ENCODE data around the gene AMIGO3.

AMIGO3 gene

GRCh38 chr3:49725906-49726681 lies 6.6 kb upstream of the AMIGO3 start:
- DNase-seq (ENCODE audit: insufficient read length, low spot score) = no peak
- no peak for FAIRE-seq

GRCh38 chr3:49724586-49724985 lies 5.1 kb upstream of the AMIGO3 start:
- no peak for FAIRE-seq
- no peak for DNase-seq (ENCODE audit: insufficient read length, low spot score)

DNA sequence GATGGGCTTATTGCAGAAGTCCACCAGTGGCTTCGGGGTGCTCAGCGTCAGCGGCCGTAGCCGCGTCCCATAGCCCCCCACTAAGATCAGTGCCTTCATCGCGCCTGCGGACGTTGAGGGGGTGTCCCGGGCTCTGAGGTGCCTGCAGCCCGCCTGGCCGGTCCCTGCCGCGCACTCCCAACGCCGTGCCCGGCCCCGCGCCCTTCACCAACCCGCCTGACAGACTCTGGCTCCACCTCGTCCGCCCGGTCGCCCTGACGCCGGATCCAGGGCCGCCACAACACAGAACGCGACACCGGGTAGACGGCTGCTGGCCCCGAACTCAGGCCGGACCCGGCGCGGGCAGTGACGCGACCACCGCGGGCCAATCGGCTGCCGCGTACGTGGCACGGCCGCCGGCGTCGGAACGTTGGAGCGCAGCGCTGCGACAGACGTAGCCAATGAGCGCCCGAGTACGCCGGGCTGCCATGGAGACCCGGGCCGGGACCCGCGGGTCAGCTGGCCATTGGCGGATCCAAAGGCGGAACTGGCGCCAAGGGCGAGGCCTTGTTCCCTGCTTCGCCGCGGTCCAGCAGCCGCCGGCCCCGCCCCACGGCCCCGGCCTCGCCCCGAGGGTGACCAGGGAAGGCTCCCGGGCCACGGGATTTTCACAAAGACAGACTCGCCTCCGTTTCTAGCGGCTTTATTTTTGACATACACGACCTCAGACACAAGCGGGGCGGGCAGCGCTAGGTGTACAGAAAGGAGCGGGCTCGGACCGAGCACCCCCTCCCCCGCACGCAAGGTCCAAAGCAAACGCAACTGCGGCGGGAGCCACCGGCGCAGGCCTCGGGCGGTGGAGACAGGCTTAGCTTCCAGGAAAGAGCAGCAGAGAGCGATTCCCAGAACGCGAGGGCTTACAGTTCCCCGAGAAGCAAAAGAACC lies 4.4 kb upstream of the AMIGO3 start, which contains the start of gene GMPPB:
Gene GMPPB, minus strand, starts transcription at position 324 of the 924 bp plus-strand sequence. Its CDS starts 225 bp downstream, at position 99.
- FAIRE-seq (peak; percentile 91), DNase-seq (ENCODE audit: insufficient read length, low spot score) (peak; percentile 98)

GRCh38 chr3:49723296-49723627 lies 3.8 kb upstream of the AMIGO3 start:
- peak; percentile 86 for FAIRE-seq
- DNase-seq (ENCODE audit: insufficient read length, low spot score) = peak; percentile 42

GRCh38 chr3:49722896-49723295 lies 3.4 kb upstream of the AMIGO3 start:
- FAIRE-seq = no peak
- DNase-seq (ENCODE audit: insufficient read length, low spot score) = no peak

- DNase-seq (ENCODE audit: insufficient read length, low spot score) (no peak), FAIRE-seq (no peak)
Measured at GRCh38 chr3:49721896-49722781, 2.7 kb upstream of the AMIGO3 start.

DNA sequence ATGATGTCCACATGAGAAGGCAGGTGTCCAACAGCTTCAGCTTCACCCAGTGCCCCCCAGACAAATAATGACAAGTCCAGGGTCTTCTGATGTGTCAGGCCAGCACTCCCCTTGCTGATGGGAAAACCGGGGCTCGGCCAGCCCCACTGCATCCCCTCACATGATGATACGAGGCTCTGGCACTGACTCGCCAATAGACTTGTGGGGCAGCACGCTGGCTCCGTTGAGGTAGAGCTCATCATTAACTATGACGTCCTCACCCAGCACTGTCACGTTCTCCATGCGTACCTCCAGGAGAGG lies 2.1 kb upstream of the AMIGO3 start:
- DNase-seq (ENCODE audit: insufficient read length, low spot score) (no peak), FAIRE-seq (no peak)

DNA sequence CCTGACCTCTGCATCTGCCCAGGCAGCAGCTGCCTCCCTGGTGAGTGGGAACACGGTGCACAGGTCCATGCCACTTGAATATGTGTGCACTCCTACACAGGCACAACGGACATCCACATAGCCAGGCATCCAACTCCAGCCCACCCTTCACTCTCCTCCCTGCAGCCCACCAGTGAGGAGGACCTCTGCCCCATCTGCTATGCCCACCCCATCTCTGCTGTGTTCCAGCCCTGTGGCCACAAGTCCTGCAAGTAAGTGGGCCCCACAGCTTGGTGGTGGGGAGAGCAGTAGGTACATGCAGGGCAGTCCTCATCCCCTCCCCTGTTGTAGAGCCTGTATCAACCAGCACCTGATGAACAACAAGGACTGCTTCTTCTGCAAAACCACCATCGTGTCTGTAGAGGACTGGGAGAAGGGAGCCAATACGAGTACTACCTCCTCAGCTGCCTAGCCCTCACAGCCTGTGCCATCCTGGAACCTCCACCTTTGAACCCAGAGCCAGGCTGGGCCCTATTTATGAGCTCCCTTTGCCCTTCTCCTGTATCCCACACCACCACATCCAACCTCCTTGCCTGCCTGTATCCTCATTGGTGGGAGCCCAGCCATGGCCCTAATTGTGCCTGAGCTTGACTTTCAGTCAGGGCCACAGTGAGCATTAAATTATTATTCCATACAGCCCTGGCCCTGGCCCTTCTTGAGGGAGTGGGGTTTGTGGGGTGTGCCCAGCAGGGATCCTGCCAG lies 1.5 kb upstream of the AMIGO3 start:
- FAIRE-seq (no peak), DNase-seq (ENCODE audit: insufficient read length, low spot score) (no peak)

GRCh38 chr3:49718858-49719213 lies 648 bp downstream of the AMIGO3 start:
- FAIRE-seq = no peak

DNA sequence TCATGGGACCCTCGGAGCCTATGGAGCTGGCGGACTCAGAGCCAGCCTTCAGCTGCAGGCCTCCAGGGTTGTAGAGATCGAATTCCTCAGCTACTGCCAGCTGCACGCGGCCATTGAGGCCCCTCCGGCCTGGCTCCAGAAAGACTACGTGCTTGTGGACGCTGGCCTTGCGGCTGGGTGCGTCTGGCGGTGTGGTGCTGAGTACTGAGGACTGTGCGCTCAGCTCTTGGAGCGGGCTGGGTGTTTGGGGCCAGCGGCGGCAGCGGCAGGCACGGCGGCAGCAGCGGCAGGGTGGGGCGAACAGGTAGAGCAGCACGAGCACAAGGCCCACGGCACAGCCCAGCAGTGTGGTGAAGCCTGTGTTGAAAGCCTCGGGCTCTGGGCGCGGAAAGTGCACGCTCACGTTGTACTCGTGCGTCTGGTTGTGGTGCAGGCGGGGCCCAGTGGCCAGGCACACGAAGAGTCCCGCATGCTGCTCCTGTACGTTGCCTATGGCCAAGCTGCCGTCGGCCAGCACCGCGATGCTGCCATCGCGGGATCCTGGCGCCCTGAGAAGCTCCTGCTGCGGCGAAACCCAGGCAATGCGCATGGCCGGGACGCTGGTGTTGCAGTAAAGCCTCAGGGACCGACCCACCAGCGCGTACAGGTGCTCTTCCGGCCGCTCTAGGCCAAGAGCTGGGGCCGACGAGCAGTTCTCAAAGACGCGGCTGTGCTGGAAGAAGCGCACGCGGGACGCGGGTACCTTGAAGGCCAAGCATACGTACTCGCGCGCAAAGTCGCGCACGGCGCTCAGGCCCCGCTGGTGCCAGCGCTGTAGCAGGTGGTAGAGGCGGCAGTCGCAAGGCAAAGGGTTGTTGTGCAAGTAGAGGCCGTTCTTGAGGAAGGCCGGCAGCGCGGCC lies 1.3 kb downstream of the AMIGO3 start:
- no peak for FAIRE-seq
- no peak for DNase-seq (ENCODE audit: insufficient read length, low spot score)

More at GRCh38 chr3:49718858-49719213, 648 bp downstream of the AMIGO3 start:
- no peak for DNase-seq (ENCODE audit: insufficient read length, low spot score)

DNA sequence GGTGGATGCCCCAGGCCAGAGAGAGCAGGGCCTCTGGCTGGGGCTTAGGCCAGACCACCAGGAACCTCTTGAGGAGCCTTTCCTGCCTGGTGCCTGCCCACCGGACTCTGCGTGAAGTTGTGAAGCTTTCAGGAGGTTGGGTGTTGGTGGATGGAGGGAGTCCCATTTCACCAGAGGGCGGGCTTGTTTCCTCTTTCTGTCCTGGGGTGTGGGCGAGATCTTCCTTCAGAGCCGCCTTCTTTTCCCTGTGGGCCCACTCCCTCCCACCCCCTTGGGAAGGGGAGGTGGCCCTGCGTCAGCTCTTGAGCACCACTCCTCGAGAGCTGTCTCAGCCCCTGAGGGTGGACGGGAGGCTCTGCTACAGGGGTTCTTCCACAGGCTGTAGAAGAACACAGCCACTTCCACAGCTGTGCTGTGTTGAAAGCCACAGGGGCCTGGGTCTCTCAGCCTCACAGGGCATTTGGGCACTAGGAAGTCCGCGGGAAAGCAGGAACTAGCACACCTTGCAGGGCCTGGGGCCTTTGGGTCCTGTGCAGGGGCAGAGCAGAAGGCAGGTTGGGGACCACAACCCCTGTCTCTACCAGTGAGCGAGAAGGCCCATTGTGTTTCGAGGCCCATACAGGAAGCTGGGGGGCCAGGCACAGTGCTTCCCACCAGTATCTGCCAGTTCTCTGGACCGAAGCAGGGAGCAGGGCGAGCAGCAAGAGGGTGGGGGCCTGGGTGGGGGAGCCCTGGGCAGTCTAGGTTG lies 2.1 kb downstream of the AMIGO3 start:
- FAIRE-seq = no peak
- no peak for DNase-seq (ENCODE audit: insufficient read length, low spot score)

DNA sequence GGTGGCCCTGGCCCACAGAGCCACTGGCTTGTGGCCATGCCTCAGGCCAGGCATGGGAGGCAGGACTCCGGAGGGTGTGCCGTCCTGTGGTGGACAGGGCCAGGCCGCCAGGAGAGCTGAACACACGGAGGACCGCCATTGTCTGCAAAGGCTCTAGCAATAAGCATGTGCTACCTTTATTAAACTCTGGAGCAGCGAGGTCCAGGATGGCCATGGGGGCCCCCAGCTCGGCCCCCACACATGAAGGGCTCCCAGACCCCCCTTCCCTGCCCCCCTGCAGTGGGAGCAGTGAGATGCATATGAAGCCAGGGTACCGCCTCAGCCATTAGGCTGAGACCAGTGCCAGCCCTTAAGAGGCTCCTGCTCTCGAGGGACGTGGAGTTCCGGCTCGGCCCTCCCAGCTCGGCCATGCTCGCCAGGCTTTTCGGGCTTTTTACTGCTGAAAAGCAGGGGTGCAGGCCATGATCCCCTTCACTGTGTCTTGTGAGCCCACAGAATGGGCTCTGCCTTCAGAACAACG lies 2.7 kb downstream of the AMIGO3 start:
- DNase-seq (ENCODE audit: insufficient read length, low spot score) (no peak), FAIRE-seq (no peak)

DNA sequence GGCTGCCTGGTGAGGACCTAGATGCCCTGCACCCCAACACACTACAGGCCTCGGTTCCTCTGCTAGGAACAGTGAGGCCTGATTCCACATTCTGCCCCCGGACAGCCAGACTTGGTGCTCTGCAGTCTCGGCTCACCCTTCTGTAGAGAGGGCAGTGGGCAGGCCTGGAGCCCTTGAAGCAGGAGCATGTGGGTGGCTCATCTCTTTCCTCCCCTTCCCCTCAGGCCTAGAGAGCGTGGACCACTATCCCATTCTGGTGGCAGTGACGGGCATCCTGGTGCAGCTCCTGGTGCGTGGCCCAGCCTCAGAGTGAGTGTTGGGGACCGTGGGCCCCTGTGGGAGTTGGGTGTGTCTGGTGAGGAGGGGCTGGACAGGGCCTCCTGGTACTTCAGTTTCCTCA lies 3.3 kb downstream of the AMIGO3 start:
- FAIRE-seq (no peak), DNase-seq (ENCODE audit: insufficient read length, low spot score) (no peak)

DNA sequence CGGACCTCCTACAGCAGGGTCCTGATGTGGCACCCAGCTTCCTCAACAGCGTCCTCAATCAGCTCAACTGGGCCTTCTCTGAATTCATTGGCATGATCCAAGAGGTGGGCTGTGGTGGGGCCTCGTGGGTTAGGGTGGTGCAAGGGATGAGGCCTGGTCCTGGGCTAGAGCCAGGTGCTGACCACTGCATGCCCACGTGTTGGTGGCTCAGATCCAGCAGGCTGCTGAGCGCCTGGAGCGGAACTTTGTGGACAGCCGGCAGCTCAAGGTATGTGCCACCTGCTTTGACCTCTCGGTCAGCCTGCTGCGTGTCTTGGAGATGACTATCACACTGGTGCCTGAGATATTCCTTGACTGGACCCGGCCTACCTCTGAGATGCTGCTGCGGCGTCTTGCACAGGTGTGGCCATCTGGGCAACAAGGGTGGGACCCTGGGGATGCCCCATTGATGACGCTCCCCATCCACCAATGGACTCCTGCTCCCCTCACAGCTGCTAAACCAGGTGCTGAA lies 3.8 kb downstream of the AMIGO3 start:
- DNase-seq (ENCODE audit: insufficient read length, low spot score) (no peak), FAIRE-seq (no peak)

DNA sequence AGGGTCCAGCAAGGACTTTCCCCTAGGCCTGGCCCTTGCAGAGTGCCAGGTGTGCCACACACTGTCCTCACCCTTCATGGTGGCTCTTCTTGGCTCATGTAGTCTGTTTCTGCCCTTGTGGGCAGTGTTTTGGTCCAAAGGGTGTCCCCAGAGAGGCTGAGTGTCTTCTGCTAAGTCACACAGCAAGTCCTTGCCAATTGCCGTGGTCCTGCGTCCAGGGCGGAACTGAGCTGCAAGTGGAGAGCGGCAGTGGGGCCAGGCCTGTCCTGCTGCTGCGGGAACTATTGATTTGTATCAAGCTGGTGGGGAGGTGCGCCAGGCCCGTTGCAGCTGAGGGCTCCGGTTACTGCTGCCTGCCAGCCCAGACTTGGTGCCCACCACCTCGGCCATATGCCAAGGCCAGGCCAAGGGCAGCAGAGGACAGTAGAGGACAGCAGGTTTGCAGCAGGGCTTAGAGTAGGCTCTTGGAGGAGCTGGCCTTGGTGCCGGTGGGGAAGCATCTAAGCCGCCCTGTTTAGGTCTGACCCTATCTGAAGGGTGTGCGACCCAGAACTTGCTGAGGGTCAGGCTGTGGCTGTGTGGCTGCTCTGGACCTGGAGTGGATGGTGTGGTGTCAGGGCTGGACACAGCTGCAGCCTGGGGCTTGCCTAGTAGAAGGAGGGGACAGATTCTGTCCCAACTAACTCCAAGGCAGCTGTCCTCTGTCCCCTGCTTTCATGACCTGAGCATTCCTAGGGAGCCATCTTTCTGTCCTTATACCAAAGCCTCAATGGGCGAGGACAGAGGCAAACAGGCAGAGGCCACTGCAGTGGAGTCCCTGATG lies 4.5 kb downstream of the AMIGO3 start:
- DNase-seq (ENCODE audit: insufficient read length, low spot score) (no peak), FAIRE-seq (no peak)

- FAIRE-seq = no peak
Measured at GRCh38 chr3:49713336-49714105, 6.0 kb downstream of the AMIGO3 start.

More at GRCh38 chr3:49713336-49714105, 6.0 kb downstream of the AMIGO3 start:
- no peak for DNase-seq (ENCODE audit: insufficient read length, low spot score)

Data from GM19239 (cell line).